Left ventricle myocardium inferior (tissue), 1 donor: ENCODE measurements around the gene ENDOD1. TPM values are rescaled to one million over a fixed set of nuclear protein-coding genes. Genes with fewer than 3 reads are reported as not detected.
A peak's percentile ranks its signal among the peaks of the same experiment; 100 is the strongest.

ENCODE experiments used
- DNase-seq: peaks from one replicate; pipeline ENCODE4 v3.0.0-alpha.2; 2020
- H3K27ac ChIP-seq: fragments of 200-600 bp; replicated peaks from 2 replicates; pipeline ENCODE4 v1.8.0; 2021
- H3K27me3 ChIP-seq: fragments of 200-600 bp; 2 replicates; pipeline ENCODE4 v1.8.0; 2021; ENCODE audit warnings: low read depth
- H3K36me3 ChIP-seq: fragments of 200-600 bp; 2 replicates; pipeline ENCODE4 v1.8.0; 2021
- H3K4me1 ChIP-seq: fragments of 200-600 bp; 2 replicates; pipeline ENCODE4 v1.8.0; 2021
- H3K4me3 ChIP-seq: fragments of 200-600 bp; 2 replicates; pipeline ENCODE4 v1.8.0; 2021; ENCODE audit warnings: mild to moderate bottlenecking, moderate library complexity
- H3K9me3 ChIP-seq: fragments of 200-600 bp; replicated peaks from 2 replicates; pipeline ENCODE4 v1.8.0; 2021
- CTCF ChIP-seq: fragments of 200-600 bp; IDR thresholded peaks from 2 replicates; pipeline ENCODE4 v1.8.0; 2021; ENCODE audit warnings: antibody characterized with exemption, mild to moderate bottlenecking, borderline replicate concordance
- intact Hi-C: fragments of 100-400 bp; cut with micrococcal nuclease; formaldehyde crosslinking; loops from one replicate; pipeline ENCODE4 v1.11.0; 2022
- total RNA-seq: library from RNA; stranded (reverse); fragmentation: NEBNext Ultra II Directional; extraction: Animal tissue kit (Norgen Biotek cat#: 25700); gene quantifications from one replicate; pipeline ENCODE4 v1.2.1, GENCODE V29; 2021
- donor health status: DM: no; HTN: yes; CAD: no; lungs with severe emphysema.

ENDOD1 gene
- total RNA-seq, 1 donor from 2014 or later: 11.3 TPM

DNA sequence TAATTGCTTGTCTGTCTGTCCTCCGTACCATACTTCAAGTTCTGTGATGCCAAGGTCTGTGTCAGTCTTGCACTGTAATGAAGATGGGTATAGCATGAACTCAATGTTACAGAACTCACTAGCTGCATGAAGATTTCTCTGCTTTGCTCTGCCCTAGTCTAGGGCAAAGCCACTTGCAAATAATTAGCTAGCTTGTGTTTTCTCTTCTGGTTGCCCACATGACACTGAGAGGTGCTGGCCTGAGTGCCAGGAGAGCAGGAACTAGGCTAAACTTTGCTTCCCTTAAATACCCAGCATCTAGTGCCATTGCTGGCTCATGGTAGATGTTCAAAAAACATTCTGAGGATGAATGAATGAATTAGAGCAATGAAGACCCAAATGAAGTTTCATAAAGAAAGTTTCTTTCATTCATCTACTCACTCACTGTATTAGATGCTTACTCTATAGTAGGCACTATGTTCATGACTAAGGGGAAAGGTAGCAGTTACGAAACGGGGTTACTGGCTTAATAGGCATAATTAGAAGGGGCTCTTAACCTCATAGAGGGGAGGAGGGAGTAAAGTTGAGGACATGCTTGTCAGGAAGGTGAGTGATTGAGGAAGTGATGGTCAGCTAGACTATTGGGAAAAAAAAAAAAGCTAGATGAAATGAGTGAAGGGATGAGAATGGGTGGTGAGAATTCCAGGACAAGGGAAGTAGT lies 4.4 kb upstream of the ENDOD1 start:
- intact Hi-C loops: no loop called here
- no peak overlapping the region for H3K27ac ChIP-seq
- H3K9me3 ChIP-seq: no peaks in the 10 kb centered on the region
- TF ChIP-seq CTCF: no peak
- H3K4me1 ChIP-seq: peaks cover 35% of the 10 kb centered on the region
- no peaks in the 10 kb centered on the region for H3K27me3 ChIP-seq
- DNase-seq: no peak
- H3K4me3 ChIP-seq: no peak overlapping the region
- H3K36me3 ChIP-seq: no peaks in the 10 kb centered on the region

DNA sequence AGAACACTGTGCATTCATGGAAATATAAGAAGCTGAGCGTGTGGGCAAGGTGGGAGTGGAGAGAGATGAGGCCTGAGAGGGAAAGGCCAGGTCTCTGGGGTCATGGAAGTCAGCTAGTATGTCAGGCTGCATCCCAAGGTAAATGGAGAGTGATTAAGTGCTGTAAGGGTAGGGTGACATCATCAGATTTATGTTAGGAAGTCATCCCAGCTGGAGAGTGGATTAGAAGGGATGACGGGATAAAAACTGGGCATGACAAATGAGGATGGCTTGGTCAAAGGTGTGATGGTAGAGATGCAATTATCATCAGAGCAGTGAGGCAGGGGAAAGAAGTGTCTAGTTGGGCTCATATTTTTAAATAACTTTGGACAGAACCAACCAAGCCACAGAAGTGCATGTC lies 3.5 kb upstream of the ENDOD1 start:
- intact Hi-C loops: no loop called here
- peaks cover 35% of the 10 kb centered on the region for H3K4me1 ChIP-seq
- no peak for DNase-seq
- H3K4me3 ChIP-seq: no peak overlapping the region
- H3K36me3 ChIP-seq: no peaks in the 10 kb centered on the region
- H3K9me3 ChIP-seq: no peaks in the 10 kb centered on the region
- H3K27me3 ChIP-seq: no peaks in the 10 kb centered on the region
- no peak for TF ChIP-seq CTCF
- no peak overlapping the region for H3K27ac ChIP-seq

DNA sequence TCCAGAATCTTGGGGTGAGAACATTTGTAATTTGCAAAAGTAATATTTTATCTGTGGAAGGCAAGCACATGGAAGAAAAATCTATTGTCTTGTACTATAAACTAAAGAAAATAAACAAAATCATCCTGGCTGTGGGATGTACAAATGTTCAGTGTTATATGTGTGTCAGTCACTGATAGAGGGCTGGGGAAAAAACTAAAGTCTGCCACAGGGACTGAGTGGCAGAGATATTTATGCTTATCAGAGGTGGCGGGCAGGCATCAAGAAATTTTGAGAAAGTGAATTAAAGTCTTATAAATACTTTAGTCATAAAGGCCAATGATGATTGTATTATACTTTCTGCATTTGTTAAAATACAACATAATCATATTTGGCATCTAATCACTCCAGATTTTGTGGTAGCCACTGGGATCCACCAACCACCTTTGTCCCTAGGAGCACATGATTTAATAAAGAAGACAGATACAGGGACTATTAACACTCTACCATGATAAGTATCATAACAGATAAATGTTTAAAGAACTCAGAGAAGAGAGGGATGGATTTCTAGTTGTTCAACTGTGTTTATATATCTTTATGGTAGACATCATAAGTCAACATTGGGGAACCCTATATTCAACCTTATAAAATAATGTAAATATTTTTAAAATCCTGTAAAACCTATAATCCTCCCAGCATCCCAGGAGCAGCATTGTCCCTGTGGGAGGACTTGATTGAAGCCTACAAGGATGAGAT lies 2.6 kb upstream of the ENDOD1 start:
- intact Hi-C loops: no loop called here
- TF ChIP-seq CTCF: no peak
- H3K9me3 ChIP-seq: no peaks in the 10 kb centered on the region

GRCh38 chr11:95088946-95089619 lies 563 bp upstream of the ENDOD1 start:
- Histone ChIP-seq H3K9me3 (no peaks in the 10 kb centered on the region), H3K36me3 (no peaks in the 10 kb centered on the region), H3K4me3 (peak overlapping the region; percentile 78), H3K27me3 (no peaks in the 10 kb centered on the region), H3K4me1 (peaks cover 51% of the 10 kb centered on the region), H3K27ac (peak overlapping the region; percentile 92)
- no peak for DNase-seq
- intact Hi-C loops: no loop called here
- TF ChIP-seq CTCF: no peak

More for the DNA sequence above, 2.6 kb upstream of the ENDOD1 start:
- H3K36me3 ChIP-seq: no peaks in the 10 kb centered on the region
- no peak overlapping the region for H3K4me3 ChIP-seq
- no peak for DNase-seq
- H3K4me1 ChIP-seq: peaks cover 35% of the 10 kb centered on the region
- H3K27me3 ChIP-seq: no peaks in the 10 kb centered on the region
- no peak overlapping the region for H3K27ac ChIP-seq

DNA sequence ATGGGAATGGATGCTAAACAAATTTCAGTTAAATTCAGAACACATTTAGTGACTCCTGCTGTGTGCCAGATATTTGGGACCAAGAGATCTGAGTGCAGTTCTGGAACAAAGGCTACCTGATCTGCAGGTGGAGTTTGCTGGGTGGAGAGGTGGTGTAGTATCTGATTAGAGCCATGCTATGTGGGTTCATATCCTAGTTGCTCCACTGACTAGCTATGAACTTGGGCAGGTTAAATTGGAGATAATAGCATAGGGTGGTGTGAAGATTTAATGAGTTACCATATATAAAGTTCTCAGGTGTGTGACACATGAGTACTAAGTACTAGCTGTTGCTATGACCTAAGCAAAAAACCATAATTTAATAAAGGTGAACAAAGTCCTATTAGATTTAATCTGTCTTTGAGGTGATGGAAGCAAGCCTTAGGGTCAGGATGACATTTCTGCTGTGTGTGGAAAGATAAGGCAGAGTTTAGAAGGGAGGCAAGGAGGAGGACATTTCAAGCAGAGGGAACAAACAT lies 2.1 kb downstream of the ENDOD1 start:
- Histone ChIP-seq H3K27me3 (no peaks in the 10 kb centered on the region), H3K4me3 (peak overlapping the region; percentile 78), H3K36me3 (no peaks in the 10 kb centered on the region), H3K4me1 (peaks cover 65% of the 10 kb centered on the region), H3K27ac (no peak overlapping the region), H3K9me3 (no peaks in the 10 kb centered on the region)
- TF ChIP-seq CTCF: no peak
- no peak for DNase-seq
- intact Hi-C loops: loop anchor here (10.0 kb wide), 1 partner anchor 53 kb away; no protein-coding TSS in a partner anchor
